Measurements from ENCODE around the gene DPF3.

Gene DPF3

GRCh38 chr14:72597252-72598233, 296.4 kb downstream of the DPF3 start:
- H3K4me3 Mint-ChIP-seq, result no peak overlapping the region
- no peak for DNase-seq (ENCODE audit: low spot score)
- peaks cover 60% of the 10 kb centered on the region for H3K27me3 Mint-ChIP-seq (ENCODE audit: low read depth)
- H3K9me3 Mint-ChIP-seq, result peaks cover 35% of the 10 kb centered on the region
- H3K4me1 Mint-ChIP-seq (ENCODE audit: low read depth), result peaks cover 28% of the 10 kb centered on the region
- peaks cover 19% of the 10 kb centered on the region for H3K36me3 Mint-ChIP-seq (ENCODE audit: low read depth)
- no peak overlapping the region for H3K27ac Mint-ChIP-seq

GRCh38 chr14:72595152-72595862, 298.6 kb downstream of the DPF3 start:
- H3K27me3 Mint-ChIP-seq (ENCODE audit: low read depth), result peaks cover 61% of the 10 kb centered on the region
- peaks cover 39% of the 10 kb centered on the region for H3K4me1 Mint-ChIP-seq (ENCODE audit: low read depth)
- peaks cover 26% of the 10 kb centered on the region for H3K36me3 Mint-ChIP-seq (ENCODE audit: low read depth)
- no peak overlapping the region for H3K27ac Mint-ChIP-seq
- no peak for DNase-seq (ENCODE audit: low spot score)
- H3K4me3 Mint-ChIP-seq, result peak overlapping the region; percentile 25
- peaks cover 51% of the 10 kb centered on the region for H3K9me3 Mint-ChIP-seq

GRCh38 chr14:72594099-72594901, 299.6 kb downstream of the DPF3 start:
- DNase-seq (ENCODE audit: low spot score), result peak; percentile 72
- Mint-ChIP-seq H3K27me3 (ENCODE audit: low read depth) (peaks cover 64% of the 10 kb centered on the region), H3K4me3 (peak overlapping the region; percentile 75), H3K36me3 (ENCODE audit: low read depth) (peaks cover 33% of the 10 kb centered on the region), H3K9me3 (peaks cover 61% of the 10 kb centered on the region), H3K4me1 (ENCODE audit: low read depth) (peaks cover 41% of the 10 kb centered on the region), H3K27ac (peak overlapping the region; percentile 75)

GRCh38 chr14:72591391-72591790, 302.5 kb downstream of the DPF3 start:
- peaks cover 35% of the 10 kb centered on the region for H3K36me3 Mint-ChIP-seq (ENCODE audit: low read depth)
- no peak overlapping the region for H3K27ac Mint-ChIP-seq
- peaks cover 67% of the 10 kb centered on the region for H3K9me3 Mint-ChIP-seq
- peaks cover 39% of the 10 kb centered on the region for H3K4me1 Mint-ChIP-seq (ENCODE audit: low read depth)
- H3K27me3 Mint-ChIP-seq (ENCODE audit: low read depth), result peaks cover 61% of the 10 kb centered on the region
- no peak for DNase-seq (ENCODE audit: low spot score)
- H3K4me3 Mint-ChIP-seq, result no peak overlapping the region

- DNase-seq (ENCODE audit: low spot score), result peak; percentile 6
- peaks cover 31% of the 10 kb centered on the region for H3K36me3 Mint-ChIP-seq (ENCODE audit: low read depth)
- H3K4me1 Mint-ChIP-seq (ENCODE audit: low read depth), result peaks cover 35% of the 10 kb centered on the region
- H3K9me3 Mint-ChIP-seq, result peaks cover 67% of the 10 kb centered on the region
- H3K4me3 Mint-ChIP-seq, result peak overlapping the region; percentile 44
- H3K27me3 Mint-ChIP-seq (ENCODE audit: low read depth), result peaks cover 61% of the 10 kb centered on the region
- H3K27ac Mint-ChIP-seq, result peak overlapping the region; percentile 43
Observed at GRCh38 chr14:72590577-72590976, 303.3 kb downstream of the DPF3 start.

- H3K27me3 Mint-ChIP-seq (ENCODE audit: low read depth), result peaks cover 66% of the 10 kb centered on the region
- H3K4me1 Mint-ChIP-seq (ENCODE audit: low read depth), result peaks cover 25% of the 10 kb centered on the region
- peaks cover 26% of the 10 kb centered on the region for H3K36me3 Mint-ChIP-seq (ENCODE audit: low read depth)
- H3K27ac Mint-ChIP-seq, result no peak overlapping the region
- H3K4me3 Mint-ChIP-seq, result no peak overlapping the region
- no peak for DNase-seq (ENCODE audit: low spot score)
- peaks cover 61% of the 10 kb centered on the region for H3K9me3 Mint-ChIP-seq
Observed at GRCh38 chr14:72589652-72590051, 304.2 kb downstream of the DPF3 start.

- no peak overlapping the region for H3K27ac Mint-ChIP-seq
- peaks cover 76% of the 10 kb centered on the region for H3K27me3 Mint-ChIP-seq (ENCODE audit: low read depth)
- H3K36me3 Mint-ChIP-seq (ENCODE audit: low read depth), result peaks cover 22% of the 10 kb centered on the region
- H3K4me3 Mint-ChIP-seq, result no peak overlapping the region
- no peak for DNase-seq (ENCODE audit: low spot score)
- peaks cover 17% of the 10 kb centered on the region for H3K4me1 Mint-ChIP-seq (ENCODE audit: low read depth)
- H3K9me3 Mint-ChIP-seq, result peaks cover 49% of the 10 kb centered on the region
Observed at GRCh38 chr14:72588521-72588920, 305.4 kb downstream of the DPF3 start.

GRCh38 chr14:72583316-72584272, 310.3 kb downstream of the DPF3 start:
- Mint-ChIP-seq H3K27me3 (ENCODE audit: low read depth) (peaks cover 83% of the 10 kb centered on the region), H3K9me3 (peaks cover 17% of the 10 kb centered on the region)

GRCh38 chr14:72582582-72582981, 311.3 kb downstream of the DPF3 start:
- Mint-ChIP-seq H3K36me3 (ENCODE audit: low read depth) (peaks cover 3% of the 10 kb centered on the region), H3K27me3 (ENCODE audit: low read depth) (peaks cover 87% of the 10 kb centered on the region), H3K4me3 (no peak overlapping the region), H3K4me1 (ENCODE audit: low read depth) (peaks cover 2% of the 10 kb centered on the region), H3K9me3 (peaks cover 17% of the 10 kb centered on the region), H3K27ac (no peak overlapping the region)
- DNase-seq (ENCODE audit: low spot score), result no peak

More at GRCh38 chr14:72583316-72584272, 310.3 kb downstream of the DPF3 start:
- Mint-ChIP-seq H3K36me3 (ENCODE audit: low read depth) (peaks cover 3% of the 10 kb centered on the region), H3K4me3 (no peak overlapping the region), H3K4me1 (ENCODE audit: low read depth) (peaks cover 2% of the 10 kb centered on the region), H3K27ac (no peak overlapping the region)
- no peak for DNase-seq (ENCODE audit: low spot score)

GRCh38 chr14:72578514-72578913, 315.4 kb downstream of the DPF3 start:
- H3K4me3 Mint-ChIP-seq, result no peak overlapping the region
- no peaks in the 10 kb centered on the region for H3K9me3 Mint-ChIP-seq
- H3K27me3 Mint-ChIP-seq (ENCODE audit: low read depth), result peaks cover 85% of the 10 kb centered on the region
- H3K36me3 Mint-ChIP-seq (ENCODE audit: low read depth), result no peaks in the 10 kb centered on the region
- no peak overlapping the region for H3K27ac Mint-ChIP-seq
- H3K4me1 Mint-ChIP-seq (ENCODE audit: low read depth), result peaks cover 2% of the 10 kb centered on the region
- no peak for DNase-seq (ENCODE audit: low spot score)

- Mint-ChIP-seq H3K36me3 (ENCODE audit: low read depth) (no peaks in the 10 kb centered on the region), H3K9me3 (no peaks in the 10 kb centered on the region), H3K4me3 (no peak overlapping the region), H3K27ac (no peak overlapping the region), H3K4me1 (ENCODE audit: low read depth) (peaks cover 2% of the 10 kb centered on the region), H3K27me3 (ENCODE audit: low read depth) (peaks cover 89% of the 10 kb centered on the region)
- DNase-seq (ENCODE audit: low spot score), result no peak
Observed at GRCh38 chr14:72577521-72577920, 316.4 kb downstream of the DPF3 start.

GRCh38 chr14:72576258-72576657, 317.6 kb downstream of the DPF3 start:
- no peak overlapping the region for H3K27ac Mint-ChIP-seq
- peaks cover 1% of the 10 kb centered on the region for H3K4me1 Mint-ChIP-seq (ENCODE audit: low read depth)
- H3K4me3 Mint-ChIP-seq, result no peak overlapping the region
- no peak for DNase-seq (ENCODE audit: low spot score)
- H3K9me3 Mint-ChIP-seq, result no peaks in the 10 kb centered on the region
- peaks cover 88% of the 10 kb centered on the region for H3K27me3 Mint-ChIP-seq (ENCODE audit: low read depth)
- H3K36me3 Mint-ChIP-seq (ENCODE audit: low read depth), result no peaks in the 10 kb centered on the region

GRCh38 chr14:72574715-72575114, 319.2 kb downstream of the DPF3 start:
- no peak for DNase-seq (ENCODE audit: low spot score)
- Mint-ChIP-seq H3K4me3 (no peak overlapping the region), H3K27ac (no peak overlapping the region), H3K27me3 (ENCODE audit: low read depth) (peaks cover 84% of the 10 kb centered on the region), H3K4me1 (ENCODE audit: low read depth) (no peaks in the 10 kb centered on the region), H3K36me3 (ENCODE audit: low read depth) (no peaks in the 10 kb centered on the region), H3K9me3 (no peaks in the 10 kb centered on the region)

Data from T-helper 2 cell treated with Interferon-gamma antibody and Interleukin-4, amounts not matched to agents 5 μg/mL and 100 μg/mL, for 36 hours (primary cell).